ENCODE data around the gene LIPH. TPM values are rescaled to one million over a fixed set of nuclear protein-coding genes. Genes with fewer than 3 reads are reported as not detected.
"Not testable (repeated sequence)": the region's sequence is repeated elsewhere in the genome, so short reads cannot be mapped to it uniquely, and the experiment has no call there.

Gene LIPH
- total RNA-seq, 2 experiments from 2014 or later = not detected

DNA sequence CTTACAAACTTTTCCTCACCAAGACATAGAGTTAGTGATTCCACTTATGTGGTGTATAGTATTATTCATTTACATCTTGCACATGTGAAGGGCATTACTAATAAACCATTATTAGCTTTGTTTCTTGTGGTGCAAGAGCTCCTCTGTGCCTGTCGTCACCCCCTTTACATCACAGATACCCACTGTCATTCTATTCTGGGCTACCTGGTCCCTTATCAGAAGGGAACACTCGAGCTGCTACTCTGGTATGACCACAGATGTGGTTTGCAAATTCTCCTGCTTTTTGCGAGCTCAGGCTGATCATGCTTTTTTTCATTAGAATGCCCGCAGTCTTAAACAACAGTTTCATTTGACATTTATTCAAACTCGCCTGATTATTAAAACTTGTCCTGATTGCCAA is 19.8 kb upstream of the LIPH start:
- ChIA-PET POLR2A (no interaction called here), CTCF (interaction anchor here (1.9 to 2.6 kb wide), 2 partner anchors 13 to 14 kb away, joined by 7 to 15 read pairs; partner anchors contain the start of gene SENP2)
- Mint-ChIP-seq H3K27ac (no peak overlapping the region), H3K9me3 (ENCODE audit: insufficient read depth) (peaks cover 16% of the 10 kb centered on the region), H3K36me3 (ENCODE audit: low read depth) (no peaks in the 10 kb centered on the region), H3K4me3 (no peak overlapping the region), H3K27me3 (ENCODE audit: low read depth) (no peaks in the 10 kb centered on the region), H3K4me1 (ENCODE audit: low read depth) (peaks cover 8% of the 10 kb centered on the region)
- DNase-seq (no peak), ATAC-seq (no peak)

DNA sequence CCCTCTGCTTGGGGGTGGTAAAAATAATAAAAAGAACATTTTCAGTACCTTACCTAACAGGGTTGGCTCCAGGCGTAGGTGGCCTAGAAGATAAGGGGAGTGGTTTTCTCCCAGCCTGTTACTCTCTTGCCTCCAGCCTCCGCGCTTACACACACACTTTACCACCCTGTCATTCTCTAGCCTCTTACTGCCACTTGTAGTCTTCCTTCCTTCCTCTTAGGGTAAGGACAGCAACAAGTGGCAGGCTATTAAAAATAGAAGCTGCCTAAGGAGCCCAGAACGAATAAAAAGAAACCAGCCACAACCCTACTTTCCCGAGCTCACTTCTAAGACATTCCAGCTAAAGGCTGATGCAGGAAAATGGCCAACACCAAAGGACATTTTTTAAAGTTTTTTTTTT is 9.6 kb upstream of the LIPH start:
- ATAC-seq = no peak
- Mint-ChIP-seq H3K9me3 (ENCODE audit: insufficient read depth) (no peaks in the 10 kb centered on the region), H3K4me3 (no peak overlapping the region), H3K4me1 (ENCODE audit: low read depth) (peaks cover 17% of the 10 kb centered on the region), H3K27me3 (ENCODE audit: low read depth) (peaks cover 2% of the 10 kb centered on the region), H3K27ac (no peak overlapping the region), H3K36me3 (ENCODE audit: low read depth) (no peaks in the 10 kb centered on the region)
- DNase-seq = no peak
- POLR2A ChIA-PET = no interaction called here
- CTCF ChIA-PET = interaction anchor here (1.0 kb wide), 1 partner anchor 14 kb away, joined by 7 read pairs; no protein-coding TSS in a partner anchor

GRCh38 chr3:185561374-185561943 is 9.1 kb upstream of the LIPH start:
- Mint-ChIP-seq H3K4me3 (no peak overlapping the region), H3K27me3 (ENCODE audit: low read depth) (peaks cover 2% of the 10 kb centered on the region), H3K9me3 (ENCODE audit: insufficient read depth) (no peaks in the 10 kb centered on the region), H3K4me1 (ENCODE audit: low read depth) (peaks cover 17% of the 10 kb centered on the region), H3K36me3 (ENCODE audit: low read depth) (no peaks in the 10 kb centered on the region), H3K27ac (no peak overlapping the region)
- ATAC-seq (no peak), DNase-seq (no peak)
- ChIA-PET CTCF (interaction anchor here (1.0 kb wide), 1 partner anchor 15 kb away, joined by 7 read pairs; no protein-coding TSS in a partner anchor), POLR2A (no interaction called here)

GRCh38 chr3:185560676-185561075 is 8.3 kb upstream of the LIPH start:
- ChIA-PET CTCF (interaction anchor here (1.1 kb wide), 1 partner anchor 78 kb away, joined by 3 read pairs; no protein-coding TSS in a partner anchor), POLR2A (no interaction called here)
- Mint-ChIP-seq H3K27ac (no peak overlapping the region), H3K36me3 (ENCODE audit: low read depth) (no peaks in the 10 kb centered on the region), H3K4me1 (ENCODE audit: low read depth) (peaks cover 17% of the 10 kb centered on the region), H3K4me3 (no peak overlapping the region), H3K9me3 (ENCODE audit: insufficient read depth) (no peaks in the 10 kb centered on the region), H3K27me3 (ENCODE audit: low read depth) (peaks cover 2% of the 10 kb centered on the region)
- DNase-seq = no peak
- ATAC-seq = no peak

GRCh38 chr3:185559706-185560090 is 7.3 kb upstream of the LIPH start:
- Mint-ChIP-seq H3K9me3 (ENCODE audit: insufficient read depth) (no peaks in the 10 kb centered on the region), H3K27me3 (ENCODE audit: low read depth) (peaks cover 2% of the 10 kb centered on the region), H3K36me3 (ENCODE audit: low read depth) (no peaks in the 10 kb centered on the region), H3K4me1 (ENCODE audit: low read depth) (peaks cover 17% of the 10 kb centered on the region), H3K4me3 (no peak overlapping the region), H3K27ac (no peak overlapping the region)
- ChIA-PET POLR2A (no interaction called here), CTCF (interaction anchor here (0.6 to 2.9 kb wide), 21 partner anchors 10 to 1786 kb away, joined by 3 to 17 read pairs (median 4); partner anchors contain the start of gene SENP2)
- DNase-seq (no peak), ATAC-seq (no peak)

DNA sequence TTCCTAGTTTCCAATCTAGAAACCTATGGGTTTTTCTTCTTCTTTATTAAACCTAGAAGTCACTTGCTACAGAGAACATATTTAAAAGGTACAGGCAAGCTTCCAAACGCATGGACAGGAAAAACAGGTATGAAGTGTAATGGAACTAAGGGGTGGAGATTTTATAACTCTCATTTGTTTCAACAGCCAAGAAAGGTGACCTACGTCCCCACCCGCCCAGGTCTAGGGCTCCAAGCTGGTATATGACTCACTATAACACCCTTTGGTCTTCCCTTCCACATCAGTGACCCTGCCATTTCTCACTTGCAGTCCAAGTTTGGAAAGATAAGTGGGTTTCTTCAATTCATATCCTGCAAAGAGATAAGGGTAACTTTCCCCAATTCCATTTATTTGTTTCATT is 6.0 kb upstream of the LIPH start:
- DNase-seq (no peak), ATAC-seq (no peak)
- peaks cover 17% of the 10 kb centered on the region for H3K4me1 Mint-ChIP-seq (ENCODE audit: low read depth)
- no peak overlapping the region for H3K27ac Mint-ChIP-seq
- H3K4me3 Mint-ChIP-seq = no peak overlapping the region
- H3K36me3 Mint-ChIP-seq (ENCODE audit: low read depth) = no peaks in the 10 kb centered on the region
- H3K9me3 Mint-ChIP-seq (ENCODE audit: insufficient read depth) = no peaks in the 10 kb centered on the region
- POLR2A ChIA-PET = no interaction called here
- H3K27me3 Mint-ChIP-seq (ENCODE audit: low read depth) = peaks cover under 1% of the 10 kb centered on the region
- CTCF ChIA-PET = interaction anchor here (0.8 to 2.9 kb wide), 16 partner anchors 10 to 204 kb away, joined by 3 to 17 read pairs (median 5); partner anchors contain the start of gene TMEM41A

GRCh38 chr3:185556640-185557039 is 4.3 kb upstream of the LIPH start:
- H3K36me3 Mint-ChIP-seq (ENCODE audit: low read depth); DNase-seq; H3K27me3 Mint-ChIP-seq (ENCODE audit: low read depth); H3K9me3 Mint-ChIP-seq (ENCODE audit: insufficient read depth); H3K27ac Mint-ChIP-seq; H3K4me3 Mint-ChIP-seq; ATAC-seq; POLR2A ChIA-PET; CTCF ChIA-PET: not testable (repeated sequence)
- peaks cover 18% of the 10 kb centered on the region for H3K4me1 Mint-ChIP-seq (ENCODE audit: low read depth)

DNA sequence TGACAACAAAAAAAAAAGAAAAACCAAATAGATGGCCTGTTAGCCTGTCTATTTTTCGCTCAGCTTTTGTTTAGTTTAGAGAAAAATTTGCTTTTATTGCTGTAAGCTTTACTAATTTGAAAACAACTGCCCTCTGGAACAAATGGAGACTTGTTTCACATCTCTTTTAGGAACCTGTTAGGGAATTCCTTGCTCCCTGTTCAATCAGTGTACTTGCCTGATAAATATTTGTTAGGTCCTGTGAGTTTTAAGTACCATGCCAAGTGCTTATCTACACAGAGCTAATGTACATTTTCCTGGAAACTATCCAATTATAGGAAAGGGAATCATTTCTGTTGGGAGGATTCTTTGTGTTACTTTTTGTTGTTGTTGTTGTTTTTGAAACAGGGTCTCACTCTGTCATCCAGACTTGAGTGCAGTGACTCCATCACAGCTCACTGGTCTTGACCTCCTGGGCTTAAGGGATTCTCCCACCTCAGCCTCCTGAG is 3.5 kb upstream of the LIPH start:
- Mint-ChIP-seq H3K27me3 (ENCODE audit: low read depth) (no peaks in the 10 kb centered on the region), H3K27ac (no peak overlapping the region), H3K4me3 (no peak overlapping the region), H3K4me1 (ENCODE audit: low read depth) (peaks cover 12% of the 10 kb centered on the region), H3K36me3 (ENCODE audit: low read depth) (no peaks in the 10 kb centered on the region), H3K9me3 (ENCODE audit: insufficient read depth) (no peaks in the 10 kb centered on the region)
- POLR2A ChIA-PET = no interaction called here
- CTCF ChIA-PET = no interaction called here
- ATAC-seq (no peak), DNase-seq (no peak)

DNA sequence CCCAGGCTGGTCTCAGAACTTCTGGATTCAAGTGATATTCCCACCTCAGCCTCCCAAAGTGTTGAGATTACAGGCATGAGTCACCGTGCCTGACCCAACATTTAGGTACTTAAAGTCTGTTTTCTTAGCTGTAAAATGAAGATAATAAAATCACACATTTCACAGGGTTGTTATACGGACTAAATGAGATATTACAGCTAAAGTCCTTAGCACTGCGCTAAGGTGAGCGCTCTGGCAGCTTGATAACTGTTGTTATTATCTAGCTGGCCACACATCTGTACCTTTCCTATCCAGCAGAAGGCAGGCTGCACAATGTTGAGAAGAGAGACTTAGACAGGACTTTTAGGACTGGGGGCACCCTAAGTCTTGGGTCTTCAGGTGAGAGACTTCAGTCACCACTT is 2.7 kb upstream of the LIPH start:
- H3K4me1 Mint-ChIP-seq (ENCODE audit: low read depth) = peaks cover 12% of the 10 kb centered on the region
- no peak overlapping the region for H3K4me3 Mint-ChIP-seq
- H3K9me3 Mint-ChIP-seq (ENCODE audit: insufficient read depth) = no peaks in the 10 kb centered on the region
- ChIA-PET CTCF (no interaction called here), POLR2A (no interaction called here)
- DNase-seq (no peak), ATAC-seq (no peak)
- no peaks in the 10 kb centered on the region for H3K27me3 Mint-ChIP-seq (ENCODE audit: low read depth)
- no peak overlapping the region for H3K27ac Mint-ChIP-seq
- no peaks in the 10 kb centered on the region for H3K36me3 Mint-ChIP-seq (ENCODE audit: low read depth)

DNA sequence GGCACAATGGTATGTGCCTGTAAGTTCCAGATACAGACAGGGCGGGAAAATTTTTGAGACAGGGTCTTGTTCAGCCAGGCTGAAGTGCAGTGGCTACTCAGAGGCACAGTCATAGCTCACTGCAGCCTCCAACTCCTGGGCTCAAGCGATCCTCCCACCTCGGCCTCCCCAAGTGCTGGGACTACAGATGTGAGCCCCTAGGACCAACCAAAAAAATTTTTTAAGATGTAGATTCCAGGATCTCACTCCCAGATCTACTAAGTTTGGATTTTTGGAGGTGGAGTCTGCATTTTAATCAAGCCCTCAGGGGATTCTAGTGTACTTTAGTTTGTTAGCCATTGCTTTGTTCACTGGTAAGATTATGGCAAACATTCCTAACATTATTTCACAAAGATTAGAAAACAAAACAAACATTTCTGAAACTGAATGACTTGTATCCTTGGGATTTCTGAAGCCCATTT is 2.7 kb downstream of the LIPH start:
- no peak overlapping the region for H3K27ac Mint-ChIP-seq
- CTCF ChIA-PET = interaction anchor here (1.3 kb wide), 1 partner anchor 10 kb away, joined by 4 read pairs; no protein-coding TSS in a partner anchor
- no peak overlapping the region for H3K4me3 Mint-ChIP-seq
- no peak for DNase-seq
- H3K4me1 Mint-ChIP-seq (ENCODE audit: low read depth) = peaks cover 5% of the 10 kb centered on the region
- H3K9me3 Mint-ChIP-seq (ENCODE audit: insufficient read depth) = no peaks in the 10 kb centered on the region
- no peak for ATAC-seq
- no peaks in the 10 kb centered on the region for H3K36me3 Mint-ChIP-seq (ENCODE audit: low read depth)
- H3K27me3 Mint-ChIP-seq (ENCODE audit: low read depth) = no peaks in the 10 kb centered on the region
- POLR2A ChIA-PET = no interaction called here

DNA sequence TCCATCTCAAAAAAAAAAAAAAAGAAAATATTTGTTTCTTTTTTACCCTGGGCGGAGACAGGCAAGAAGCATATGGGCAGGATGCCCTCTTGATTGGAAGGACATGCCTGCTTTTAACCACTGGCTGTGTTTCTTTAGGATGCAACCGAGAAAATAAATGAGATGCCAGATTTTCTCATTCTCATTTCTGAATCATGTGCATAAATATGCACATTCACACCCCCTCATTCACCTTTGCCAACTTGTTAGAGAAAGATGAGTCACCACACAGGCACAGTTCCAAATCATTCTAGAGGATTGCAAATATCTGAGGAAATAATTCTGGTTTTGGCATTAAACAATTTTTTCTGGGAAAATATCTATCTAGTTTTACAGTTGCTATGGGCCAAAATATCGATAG is 3.3 kb downstream of the LIPH start:
- H3K9me3 Mint-ChIP-seq (ENCODE audit: insufficient read depth) = no peaks in the 10 kb centered on the region
- no peaks in the 10 kb centered on the region for H3K36me3 Mint-ChIP-seq (ENCODE audit: low read depth)
- CTCF ChIA-PET = interaction anchor here (1.3 kb wide), 1 partner anchor 10 kb away, joined by 4 read pairs; no protein-coding TSS in a partner anchor
- no peak overlapping the region for H3K27ac Mint-ChIP-seq
- no peak for DNase-seq
- H3K27me3 Mint-ChIP-seq (ENCODE audit: low read depth) = no peaks in the 10 kb centered on the region
- ATAC-seq = no peak
- H3K4me1 Mint-ChIP-seq (ENCODE audit: low read depth) = peaks cover 5% of the 10 kb centered on the region
- no peak overlapping the region for H3K4me3 Mint-ChIP-seq
- POLR2A ChIA-PET = no interaction called here

DNA sequence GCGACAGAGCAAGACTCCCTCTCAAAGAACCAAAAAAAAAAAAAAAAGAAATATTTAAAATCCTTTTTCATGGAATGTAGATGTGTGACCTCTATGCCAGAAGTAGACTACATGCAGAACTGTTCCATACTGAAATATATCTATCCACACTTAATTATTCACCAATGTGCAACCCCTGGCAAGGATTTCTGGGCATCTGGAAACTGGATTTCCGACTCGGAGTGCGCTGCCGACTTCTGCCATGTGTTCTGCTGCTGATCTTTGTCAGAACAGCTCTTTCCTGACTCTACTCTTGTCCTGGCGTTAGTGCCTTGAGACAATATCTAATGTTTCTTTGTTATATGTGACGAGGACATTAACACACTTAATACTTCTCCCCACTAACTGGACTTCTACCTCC is 11.7 kb downstream of the LIPH start:
- peaks cover 7% of the 10 kb centered on the region for H3K4me1 Mint-ChIP-seq (ENCODE audit: low read depth)
- ATAC-seq (no peak), DNase-seq (no peak)
- H3K27ac Mint-ChIP-seq = no peak overlapping the region
- ChIA-PET POLR2A (interaction anchor here (0.5 kb wide), 1 partner anchor 14 kb away, joined by 3 read pairs; no protein-coding TSS in a partner anchor), CTCF (no interaction called here)
- peaks cover 2% of the 10 kb centered on the region for H3K36me3 Mint-ChIP-seq (ENCODE audit: low read depth)
- H3K9me3 Mint-ChIP-seq (ENCODE audit: insufficient read depth) = no peaks in the 10 kb centered on the region
- no peaks in the 10 kb centered on the region for H3K27me3 Mint-ChIP-seq (ENCODE audit: low read depth)
- no peak overlapping the region for H3K4me3 Mint-ChIP-seq
